Astrocyte of the cerebellum (primary cell): ENCODE data around the gene TMEM62.
A peak's percentile ranks its signal among the peaks of the same experiment; 100 is the strongest.

Experiments used
- DNase-seq: peaks from one replicate; pipeline ENCODE4 v3.0.0-alpha.2; 2011; ENCODE audit warnings: low read depth
- H3K4me3 ChIP-seq: 2 replicates; pipeline ENCODE4 v1.5.1; 2011; ENCODE audit warnings: mild to moderate bottlenecking, low read depth, low read length, moderate library complexity
- CTCF ChIP-seq: IDR thresholded peaks from 2 replicates; pipeline ENCODE4 v1.5.1; 2012; ENCODE audit warnings: low read length, low read depth, moderate library complexity, mild to moderate bottlenecking; ENCODE audit errors: missing control alignments
- in situ Hi-C: cut with HindIII; loops from 2 replicates; pipeline ENCODE4 v1.10.0; 2017; ENCODE audit warnings: low sequenced_read_pairs

Gene TMEM62

GRCh38 chr15:43128980-43129335 lies 4.4 kb upstream of the TMEM62 start:
- in situ Hi-C loops = no loop called here
- DNase-seq = no peak
- TF ChIP-seq CTCF = no peak
- H3K4me3 ChIP-seq = no peak overlapping the region

GRCh38 chr15:43132830-43133429 lies 456 bp upstream of the TMEM62 start:
- in situ Hi-C loops = no loop called here
- peak overlapping the region; percentile 69 for H3K4me3 ChIP-seq
- no peak for TF ChIP-seq CTCF
- no peak for DNase-seq

GRCh38 chr15:43134157-43134635 lies 810 bp downstream of the TMEM62 start:
- DNase-seq = no peak
- TF ChIP-seq CTCF = no peak
- H3K4me3 ChIP-seq = peak overlapping the region; percentile 69
- in situ Hi-C loops = no loop called here

- in situ Hi-C loops = no loop called here
- H3K4me3 ChIP-seq = no peak overlapping the region
- no peak for TF ChIP-seq CTCF
- no peak for DNase-seq
Observed at GRCh38 chr15:43135351-43135750, 2.0 kb downstream of the TMEM62 start.

- DNase-seq = no peak
- TF ChIP-seq CTCF = no peak
- no peak overlapping the region for H3K4me3 ChIP-seq
- in situ Hi-C loops = loop anchor here (5.0 kb wide), 1 partner anchor 49 kb away; no protein-coding TSS in a partner anchor
Observed at GRCh38 chr15:43143203-43143941, 10.0 kb downstream of the TMEM62 start.

GRCh38 chr15:43144512-43144911 lies 11.1 kb downstream of the TMEM62 start:
- DNase-seq = no peak
- no peak overlapping the region for H3K4me3 ChIP-seq
- in situ Hi-C loops = loop anchor here (5.0 kb wide), 1 partner anchor 48 kb away; no protein-coding TSS in a partner anchor
- TF ChIP-seq CTCF = no peak
